Right lobe of liver (tissue), 6 donors: ENCODE data around the gene PKIG. TPM values are rescaled to one million over a fixed set of nuclear protein-coding genes. Genes with fewer than 3 reads are reported as not detected.

ENCODE experiments used
- ATAC-seq, 4 donors: fragments of 200-7000 bp; cut with Tn5 transposase; one replicate each; pipeline ENCODE4 v1.9.1; 2020; ENCODE audit warnings: mild to moderate bottlenecking in 4 of 4, moderate library complexity in 4 of 4
- DNase-seq, 3 donors: peaks; one replicate each; pipeline ENCODE4 v3.0.0-alpha.2; 2020
- H3K27ac ChIP-seq, 3 donors: fragments of 200-600 bp; one replicate each; pipeline ENCODE4 v1.8.0; 2022
- H3K27me3 ChIP-seq, 2 donors: fragments of 200-600 bp; one replicate each; pipeline ENCODE4 v1.8.0; 2022
- H3K36me3 ChIP-seq, 4 donors: fragments of 200-600 bp; sonication (generic) in 1 of 4; one replicate each; pipeline versions ENCODE4 v1.5.1 to v1.8.0; 2017 to 2022; ENCODE audit warnings: control low read depth in 1 of 4
- H3K4me1 ChIP-seq, 4 donors: fragments of 200-600 bp; sonication (generic) in 1 of 4; one replicate each; pipeline versions ENCODE4 v1.5.1 to v1.8.0; 2017 to 2022; ENCODE audit warnings: control low read depth in 1 of 4
- H3K4me3 ChIP-seq, 3 donors: fragments of 200-600 bp; one replicate each; pipeline ENCODE4 v1.8.0; 2022
- H3K9me3 ChIP-seq, 4 donors: fragments of 200-600 bp; sonication (generic) in 1 of 4; one replicate each; pipeline versions ENCODE4 v1.5.1 to v1.8.0; 2017 to 2022; ENCODE audit warnings: control low read depth in 1 of 4
- CTCF ChIP-seq, 4 donors: fragments of 200-600 bp in 3 of 4; fragments of 450-650 bp in 1 of 4; IDR thresholded peaks; one replicate each; pipeline versions ENCODE4 v1.5.1 to v1.8.0; 2016 to 2022; ENCODE audit warnings: antibody characterized with exemption in 4 of 4, mild to moderate bottlenecking in 2 of 4
- POLR2A ChIP-seq: fragments of 450-650 bp; IDR thresholded peaks from one replicate; pipeline ENCODE4 v1.6.1; 2017; ENCODE audit warnings: antibody characterized with exemption, mild to moderate bottlenecking
- WGBS: methylation state at CpG from one replicate; pipeline ENCODE4 v1.1.6; 2018; ENCODE audit warnings: low coverage, low lambda C conversion rate; ENCODE audit not compliant: insufficient coverage; ENCODE audit errors: missing lambda C conversion rate; 5-methylcytosine and 5-hydroxymethylcytosine counted together
- intact Hi-C, 2 donors: fragments of 100-400 bp; cut with DNase I; formaldehyde crosslinking; loops; one replicate each; pipeline versions ENCODE4 v1.11.2 to v1.14.1; 2022
- total RNA-seq, 6 experiments: library from RNA; depleted of rRNA in 2 of 6; stranded (reverse); fragments of >200 nt in 2 of 6; fragmentation: NEBNext Ultra II Directional in 3 of 6; extraction: Animal tissue kit (Norgen Biotek cat#: 25700) in 3 of 6; gene quantifications; one replicate each; pipeline versions ENCODE4 v1.1.0 to v1.2.4, GENCODE V29; 2016 to 2023
- donor health status: DM: no; HTN: yes; CAD: no.
- donor health status: DM: no; HTN: no; CAD: no.
- donor health status: DM: no; HTN: no; CAD: no.
- donor health status: DM: no; HTN: yes; CAD: no.
- donor health status: DM: no; HTN: yes; CAD: no.

The PKIG gene
- total RNA-seq, 6 experiments from 2014 or later: 11.7 to 31.7 (median 21.8) TPM

DNA sequence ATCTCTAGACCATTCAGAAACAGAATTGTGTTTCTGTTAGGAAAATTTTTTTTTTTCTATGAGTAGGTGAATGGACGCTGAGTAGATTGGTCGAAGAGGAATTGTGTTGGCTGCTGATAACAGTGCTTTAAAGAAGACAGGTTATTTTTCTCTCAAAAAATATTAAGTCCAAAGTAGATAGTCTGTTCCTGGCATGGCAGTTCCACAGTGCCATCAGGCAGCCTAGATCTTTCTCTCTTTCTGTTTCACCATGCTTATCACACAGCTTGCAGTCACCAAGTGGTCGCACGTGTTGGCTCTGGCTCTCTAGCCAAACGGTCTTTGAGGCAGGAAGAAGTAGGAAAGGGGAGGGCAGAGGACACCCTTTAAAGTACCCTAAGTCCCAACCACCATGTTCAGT lies 38.1 kb upstream of the PKIG start:
- H3K27me3 ChIP-seq: no peaks in the 10 kb centered on the region
- TF ChIP-seq CTCF (IDR thresholded peaks at IDR 0.05) (no peak), POLR2A (no peak)
- no peak for DNase-seq
- H3K9me3 ChIP-seq: no peaks in the 10 kb centered on the region
- no peaks in the 10 kb centered on the region for H3K36me3 ChIP-seq
- H3K27ac ChIP-seq: peak overlapping the region in 1 of 3 donors; percentile 20
- H3K4me1 ChIP-seq: peaks cover 0 to 36% (median 10%) of the 10 kb centered on the region in 4 donors
- H3K4me3 ChIP-seq: no peak overlapping the region
- intact Hi-C loops: no loop called here
- peak in 3 of 4 donors; percentile 29 to 37 (median 31) for ATAC-seq
- 73% methylated on average over 2 of the region's 5 CpGs for WGBS

GRCh38 chr20:44547419-44547818 lies 35.0 kb upstream of the PKIG start:
- H3K27ac ChIP-seq: no peak overlapping the region
- no peak for ATAC-seq
- intact Hi-C loops: no loop called here
- H3K36me3 ChIP-seq: no peaks in the 10 kb centered on the region
- no peak for TF ChIP-seq POLR2A
- no peaks in the 10 kb centered on the region for H3K27me3 ChIP-seq
- 99% methylated on average over 8 of the region's 8 CpGs for WGBS
- H3K4me3 ChIP-seq: no peak overlapping the region
- no peaks in the 10 kb centered on the region for H3K9me3 ChIP-seq
- H3K4me1 ChIP-seq: peaks cover 0 to 26% (median 10%) of the 10 kb centered on the region in 4 donors
- no peak for DNase-seq

DNA sequence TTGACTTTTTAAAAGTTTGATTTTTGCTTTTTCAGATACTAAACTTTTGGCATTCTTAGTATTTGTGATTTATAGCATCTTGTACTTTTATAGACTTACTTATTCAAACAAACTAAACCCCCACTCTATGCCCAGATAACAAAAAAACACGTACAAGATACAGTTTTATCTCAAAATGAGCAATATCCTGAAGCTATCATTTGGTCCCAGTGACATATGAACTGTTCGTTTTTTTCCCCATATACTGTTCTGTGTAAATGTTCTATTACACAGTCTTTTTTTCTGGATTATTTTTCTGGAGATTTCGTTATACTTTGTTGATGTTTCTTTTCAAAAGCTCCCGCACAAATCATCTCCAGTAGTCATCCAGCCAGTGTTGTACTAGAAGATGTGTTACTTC lies 33.3 kb upstream of the PKIG start:
- no peak overlapping the region for H3K27ac ChIP-seq
- H3K4me3 ChIP-seq: no peak overlapping the region
- TF ChIP-seq POLR2A: no peak
- no peak for TF ChIP-seq CTCF (IDR thresholded peaks at IDR 0.05)
- DNase-seq: no peak
- no peaks in the 10 kb centered on the region for H3K27me3 ChIP-seq
- H3K9me3 ChIP-seq: no peaks in the 10 kb centered on the region
- 37% methylated on average over 4 of the region's 4 CpGs for WGBS
- peaks cover 0 to 9% (median 4%) of the 10 kb centered on the region in 4 donors for H3K4me1 ChIP-seq
- H3K36me3 ChIP-seq: no peaks in the 10 kb centered on the region
- intact Hi-C loops: no loop called here
- ATAC-seq: peak in 2 of 4 donors; percentile 49 to 60

- intact Hi-C loops: no loop called here
- 71% methylated on average over 3 of the region's 4 CpGs for WGBS
Observed at GRCh38 chr20:44552050-44552449, 30.3 kb upstream of the PKIG start.

GRCh38 chr20:44552568-44552949 lies 29.8 kb upstream of the PKIG start:
- no peak overlapping the region for H3K27ac ChIP-seq
- 81% methylated on average over 3 of the region's 3 CpGs for WGBS
- DNase-seq (no peak), ATAC-seq (no peak)
- no peaks in the 10 kb centered on the region for H3K36me3 ChIP-seq
- H3K27me3 ChIP-seq: no peaks in the 10 kb centered on the region
- intact Hi-C loops: no loop called here
- H3K4me3 ChIP-seq: no peak overlapping the region
- TF ChIP-seq POLR2A (no peak), CTCF (IDR thresholded peaks at IDR 0.05) (no peak)
- H3K4me1 ChIP-seq: no peaks in the 10 kb centered on the region
- no peaks in the 10 kb centered on the region for H3K9me3 ChIP-seq

More at GRCh38 chr20:44552050-44552449, 30.3 kb upstream of the PKIG start:
- no peak for TF ChIP-seq CTCF (IDR thresholded peaks at IDR 0.05)
- no peak for TF ChIP-seq POLR2A
- ATAC-seq (no peak), DNase-seq (no peak)
- H3K9me3 ChIP-seq: no peaks in the 10 kb centered on the region
- H3K27ac ChIP-seq: no peak overlapping the region
- no peak overlapping the region for H3K4me3 ChIP-seq
- H3K27me3 ChIP-seq: no peaks in the 10 kb centered on the region
- no peaks in the 10 kb centered on the region for H3K4me1 ChIP-seq
- no peaks in the 10 kb centered on the region for H3K36me3 ChIP-seq
